Measurements from ENCODE around the gene LUC7L2. TPM values are rescaled to one million over a fixed set of nuclear protein-coding genes. Genes with fewer than 3 reads are reported as not detected.

LUC7L2 gene
- total and polyA plus RNA-seq, 9 of the 15 experiments (the other 6 are each of a cell fraction or from before 2014, with no cell fraction given) = 56.1 to 207 (median 141) TPM

- peak in 1 of 2 experiments; percentile 30; a peak in 1 of 4 replicates for TF ChIP-seq ZNF318 (IDR thresholded peaks at IDR 0.05; ENCODE audit: borderline replicate concordance in 1 of 2, low read depth in 1 of 2)
- TF ChIP-seq SIRT6 (IDR thresholded peaks at IDR 0.05; ENCODE audit: low read depth, low read length) = no peak
- no peak for TF ChIP-seq ZNF507 (tag; conservative IDR thresholded peaks at IDR 0.05)
- peak in 1 of 2 experiments; percentile 73; a peak in 2 of 4 replicates for TF ChIP-seq MLLT1 (IDR thresholded peaks at IDR 0.05)
- TF ChIP-seq KDM2B (CRISPR knock-in tag; IDR thresholded peaks at IDR 0.05) = peak; percentile 64; the same call in 1 of the 2 replicates
- 0 out of 2 replicates have a peak, but pooled peaks have one; percentile 88 for TF ChIP-seq TRIM25 (IDR thresholded peaks at IDR 0.05; ENCODE audit: borderline replicate concordance)
- no peak for TF ChIP-seq ILK (tag; IDR thresholded peaks at IDR 0.05; ENCODE audit: borderline replicate concordance, low read depth)
- peak; percentile 52 for TF ChIP-seq NBN (IDR thresholded peaks at IDR 0.05; ENCODE audit: low read depth)
- TF ChIP-seq ZKSCAN8 (CRISPR knock-in tag; IDR thresholded peaks at IDR 0.05) = no peak
- no peak for TF ChIP-seq RHOXF2B (CRISPR knock-in tag; conservative IDR thresholded peaks at IDR 0.05)
- TF ChIP-seq ZNF444 (CRISPR knock-in tag; IDR thresholded peaks at IDR 0.05) = no peak; the same call in 1 of the 2 replicates
- TF ChIP-seq ZNF408 (CRISPR knock-in tag; IDR thresholded peaks at IDR 0.05; ENCODE audit: low read depth) = no peak
- TF ChIP-seq POLR2A (conservative IDR thresholded peaks at IDR 0.05) = peak; percentile 99
- TF ChIP-seq NR3C1 (CRISPR knock-in tag; IDR thresholded peaks at IDR 0.05) = no peak
- TF ChIP-seq CEBPB (tag; IDR thresholded peaks at IDR 0.05) = no peak
- peak; percentile 65 for TF ChIP-seq ATF4 (CRISPR knock-in tag; IDR thresholded peaks at IDR 0.05)
These were observed 18.5 kb upstream of the LUC7L2 start, which contains the start of gene FMC1 (continued) for GRCh38 chr7:139341058-139341775.
